ENCODE results near the gene NMRAL1. TPM values are rescaled to one million over a fixed set of nuclear protein-coding genes. Genes with fewer than 3 reads are reported as not detected.

The NMRAL1 gene
- total RNA-seq, 1 donor from 2014 or later, result 55.6 TPM

GRCh38 chr16:4467916-4468315, 6.5 kb downstream of the NMRAL1 start:
- DNase-seq (ENCODE audit: low read depth in 2 of 2), result no peak

GRCh38 chr16:4465977-4466779, 8.2 kb downstream of the NMRAL1 start:
- no peak for DNase-seq (ENCODE audit: low read depth in 2 of 2)

- no peak for DNase-seq (ENCODE audit: low read depth in 2 of 2)
Observed at GRCh38 chr16:4463522-4464163, 10.8 kb downstream of the NMRAL1 start.

- no peak for DNase-seq (ENCODE audit: low read depth in 2 of 2)
Observed at GRCh38 chr16:4461250-4462085, 13.0 kb downstream of the NMRAL1 start.

- no peak for DNase-seq (ENCODE audit: low read depth in 2 of 2)
Observed at GRCh38 chr16:4460936-4461249, 13.5 kb downstream of the NMRAL1 start.

GRCh38 chr16:4455951-4456350, 18.5 kb downstream of the NMRAL1 start:
- no peak for DNase-seq (ENCODE audit: low read depth in 2 of 2)

GRCh38 chr16:4455081-4455480, 19.3 kb downstream of the NMRAL1 start:
- DNase-seq (ENCODE audit: low read depth in 2 of 2), result no peak

- peak in 1 of 2 donors; percentile 20 for DNase-seq (ENCODE audit: low read depth in 2 of 2)
Observed at GRCh38 chr16:4454623-4455022, 19.8 kb downstream of the NMRAL1 start.

- DNase-seq (ENCODE audit: low read depth in 2 of 2), result no peak
Observed at GRCh38 chr16:4452674-4453073, 21.8 kb downstream of the NMRAL1 start.

- no peak for DNase-seq (ENCODE audit: low read depth in 2 of 2)
Observed at GRCh38 chr16:4450931-4451519, 23.4 kb downstream of the NMRAL1 start.

GRCh38 chr16:4450430-4450829, 24.0 kb downstream of the NMRAL1 start:
- no peak for DNase-seq (ENCODE audit: low read depth in 2 of 2)

- DNase-seq (ENCODE audit: low read depth in 2 of 2), result no peak
Observed at GRCh38 chr16:4443986-4444385, 30.4 kb downstream of the NMRAL1 start.

- DNase-seq (ENCODE audit: low read depth in 2 of 2), result no peak
Observed at GRCh38 chr16:4443271-4443670, 31.2 kb downstream of the NMRAL1 start.

GRCh38 chr16:4442371-4442770, 32.1 kb downstream of the NMRAL1 start:
- no peak for DNase-seq (ENCODE audit: low read depth in 2 of 2)

GRCh38 chr16:4437366-4437765, 37.1 kb downstream of the NMRAL1 start:
- no peak for DNase-seq (ENCODE audit: low read depth in 2 of 2)

- DNase-seq (ENCODE audit: low read depth in 2 of 2), result no peak
Observed at GRCh38 chr16:4435337-4436067, 38.9 kb downstream of the NMRAL1 start.

GRCh38 chr16:4433914-4434787, 40.3 kb downstream of the NMRAL1 start:
- DNase-seq (ENCODE audit: low read depth in 2 of 2), result no peak

- no peak for DNase-seq (ENCODE audit: low read depth in 2 of 2)
Observed at GRCh38 chr16:4433228-4433627, 41.2 kb downstream of the NMRAL1 start.

- DNase-seq (ENCODE audit: low read depth in 2 of 2), result no peak
Observed at GRCh38 chr16:4431023-4431422, 43.4 kb downstream of the NMRAL1 start.

- DNase-seq (ENCODE audit: low read depth in 2 of 2), result no peak
Observed at GRCh38 chr16:4428500-4428899, 45.9 kb downstream of the NMRAL1 start.

Measured in lung microvascular endothelial cell (primary cell).